Kidney (tissue), 14 donors: ENCODE measurements around the gene NANS. TPM values are rescaled to one million over a fixed set of nuclear protein-coding genes. Genes with fewer than 3 reads are reported as not detected.

Source experiments
- DNase-seq, 5 donors: peaks; one replicate each; pipeline ENCODE4 v3.0.0-alpha.2; 2013 to 2020
- FAIRE-seq: peaks from 2 replicates; lab custom pipeline; 2012; peaks lifted over from hg19 to GRCh38; lab: Jason Lieb, UNC
- H3K27ac ChIP-seq, 2 donors: one replicate each; pipeline ENCODE4 v1.7.0; 2013; ENCODE audit warnings: low read depth in 2 of 2, low read length in 2 of 2, inconsistent platforms in 1 of 2
- H3K27me3 ChIP-seq: one replicate; pipeline ENCODE4 v1.7.1; 2013; ENCODE audit warnings: low read length, inconsistent platforms; ENCODE audit not compliant: control insufficient read depth, insufficient read depth
- H3K36me3 ChIP-seq, 3 donors: one replicate each; pipeline versions ENCODE4 v1.7.0 to v1.7.1; 2013; ENCODE audit warnings: low read length in 3 of 3, control low read depth in 1 of 3, inconsistent platforms in 1 of 3; ENCODE audit not compliant: insufficient read depth in 3 of 3, control insufficient read depth in 2 of 3
- H3K4me1 ChIP-seq, 3 donors: one replicate each; pipeline versions ENCODE4 v1.7.0 to v1.7.1; 2013; ENCODE audit warnings: low read length in 3 of 3, inconsistent platforms in 1 of 3, low read depth in 1 of 3; ENCODE audit not compliant: control insufficient read depth in 2 of 3, insufficient read depth in 2 of 3
- H3K4me3 ChIP-seq, 3 donors: one replicate each; pipeline versions ENCODE4 v1.7.0 to v1.8.1; 2013; ENCODE audit warnings: low read length in 3 of 3, control low read depth in 1 of 3, inconsistent platforms in 1 of 3
- H3K9ac ChIP-seq, 3 donors: one replicate each; pipeline versions ENCODE4 v1.7.0 to v1.7.1; 2013; ENCODE audit warnings: low read length in 3 of 3, control low read depth in 1 of 3, inconsistent platforms in 1 of 3
- H3K9me3 ChIP-seq, 3 donors: one replicate each; pipeline versions ENCODE4 v1.7.0 to v1.7.1; 2013; ENCODE audit warnings: low read length in 3 of 3, control low read depth in 1 of 3, inconsistent platforms in 1 of 3; ENCODE audit not compliant: control insufficient read depth in 2 of 3, insufficient read depth in 1 of 3
- CTCF ChIP-seq: IDR thresholded peaks from 3 replicates; pipeline ENCODE4 v1.5.1; 2012; ENCODE audit warnings: mild to moderate bottlenecking, moderate library complexity, borderline replicate concordance; ENCODE audit not compliant: insufficient read depth; ENCODE audit errors: extremely low read depth
- intact Hi-C: fragments of 100-400 bp; cut with DNase I; formaldehyde crosslinking; loops from one replicate; pipeline ENCODE4 v1.11.1; 2022
- polyA plus RNA-seq: library from polyadenylated mRNA; stranded (reverse); fragments of 350-450 nt; fragmentation: Illumina TruSeq; extraction: RNeasy Lipid Tissue Mini Kit (QIAGEN cat#74804); gene quantifications from one replicate; pipeline ENCODE4 v1.2.3, GENCODE V29; 2014; ENCODE audit warnings: low read depth, low replicate concordance; ENCODE audit not compliant: insufficient read depth
- total RNA-seq: library from RNA; stranded (reverse); fragmentation: NEBNext Ultra II Directional; extraction: Animal tissue kit (Norgen Biotek cat#: 25700); gene quantifications from one replicate; pipeline ENCODE4 v1.2.1, GENCODE V29; 2021
- donor health status: control.
- donor health status: control.
- donor health status: control.
- donor health status: control.
- donor health status: control.
- donor health status: DM: yes; HTN: yes; CAD: no.
- donor health status: Normal renal cell carcinoma (clear cell type).

NANS gene
- total and polyA plus RNA-seq, 2 donors from 2014 or later, result 35.8 to 47.7 TPM

- intact Hi-C loops, result no loop called here
- Histone ChIP-seq H3K4me3 (no peak overlapping the region), H3K4me1 (peaks cover 0 to 12% (median 2%) of the 10 kb centered on the region in 3 donors), H3K27ac (no peak overlapping the region), H3K36me3 (peaks cover 0 to 20% (median 9%) of the 10 kb centered on the region in 3 donors), H3K9ac (no peak overlapping the region), H3K27me3 (no peaks in the 10 kb centered on the region), H3K9me3 (no peaks in the 10 kb centered on the region)
- DNase-seq (no peak), FAIRE-seq (no peak)
- TF ChIP-seq CTCF, result no peak
These were observed 22.4 kb downstream of the NANS start for GRCh38 chr9:98078895-98079294.

GRCh38 chr9:98080326-98080725, 23.8 kb downstream of the NANS start:
- peaks cover 0 to 20% (median 9%) of the 10 kb centered on the region in 3 donors for H3K36me3 ChIP-seq
- H3K4me1 ChIP-seq, result peaks cover 0 to 12% (median 2%) of the 10 kb centered on the region in 3 donors

GRCh38 chr9:98080780-98081179, 24.2 kb downstream of the NANS start:
- Histone ChIP-seq H3K9ac (no peak overlapping the region), H3K9me3 (no peaks in the 10 kb centered on the region), H3K27ac (no peak overlapping the region), H3K36me3 (peaks cover 0 to 20% (median 9%) of the 10 kb centered on the region in 3 donors), H3K27me3 (no peaks in the 10 kb centered on the region), H3K4me3 (no peak overlapping the region), H3K4me1 (peaks cover 0 to 12% (median 2%) of the 10 kb centered on the region in 3 donors)
- no peak for FAIRE-seq
- no peak for TF ChIP-seq CTCF
- intact Hi-C loops, result no loop called here
- DNase-seq, result no peak

More at GRCh38 chr9:98080326-98080725, 23.8 kb downstream of the NANS start:
- Histone ChIP-seq H3K27me3 (no peaks in the 10 kb centered on the region), H3K9me3 (no peaks in the 10 kb centered on the region), H3K9ac (no peak overlapping the region), H3K27ac (no peak overlapping the region), H3K4me3 (no peak overlapping the region)
- intact Hi-C loops, result no loop called here
- DNase-seq, result no peak
- FAIRE-seq, result no peak
- no peak for TF ChIP-seq CTCF
